Erythroblast (primary cell): ENCODE measurements around the gene RHOG.

ENCODE experiments used
- GATA1 ChIP-seq: IDR thresholded peaks from 2 replicates; pipeline ENCODE4 v1.6.1; 2011; ENCODE audit warnings: low read depth, mild to moderate bottlenecking, control low read depth, low read length, moderate library complexity
- POLR2A ChIP-seq: IDR thresholded peaks from 2 replicates; pipeline ENCODE4 v1.6.1; 2011; ENCODE audit warnings: mild to moderate bottlenecking, low read length

DNA sequence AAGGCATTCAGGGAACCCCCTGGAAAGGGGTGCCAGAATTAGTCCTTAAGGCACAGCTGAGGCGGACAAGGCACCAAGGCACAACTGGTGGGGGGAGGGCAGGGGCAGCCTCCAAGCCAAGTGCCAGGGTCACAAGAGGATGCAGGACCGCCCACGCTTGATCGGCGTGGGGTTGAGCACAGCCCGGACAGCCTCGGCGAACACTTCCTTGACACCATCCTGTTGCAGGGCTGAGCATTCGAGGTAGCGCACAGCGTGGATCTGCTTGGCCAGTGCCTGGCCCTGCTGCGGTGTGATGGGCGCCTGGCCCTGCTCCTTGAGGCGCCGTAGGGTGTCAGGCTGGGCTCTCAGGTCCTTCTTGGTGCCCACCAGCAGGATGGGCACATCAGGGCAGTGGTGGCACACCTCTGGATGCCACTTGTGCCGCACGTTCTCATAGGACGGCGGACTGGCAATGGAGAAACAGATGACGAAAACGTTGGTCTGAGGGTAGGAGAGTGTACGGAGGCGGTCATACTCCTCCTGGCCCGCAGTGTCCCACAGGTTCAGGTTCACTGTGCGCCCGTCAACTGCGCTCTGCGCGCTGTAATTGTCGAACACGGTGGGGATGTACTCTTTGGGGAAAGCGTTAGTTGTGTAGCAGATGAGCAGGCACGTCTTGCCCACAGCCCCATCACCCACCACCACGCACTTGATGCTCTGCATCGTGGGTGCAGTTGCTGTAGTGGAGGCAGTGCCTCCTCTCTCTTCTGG, 13.1 kb downstream of the RHOG start:
- TF ChIP-seq POLR2A (no peak), GATA1 (no peak)
